ENCODE results near the gene UBAC2.
A peak's percentile ranks its signal among the peaks of the same experiment; 100 is the strongest.

The UBAC2 gene, protein sequence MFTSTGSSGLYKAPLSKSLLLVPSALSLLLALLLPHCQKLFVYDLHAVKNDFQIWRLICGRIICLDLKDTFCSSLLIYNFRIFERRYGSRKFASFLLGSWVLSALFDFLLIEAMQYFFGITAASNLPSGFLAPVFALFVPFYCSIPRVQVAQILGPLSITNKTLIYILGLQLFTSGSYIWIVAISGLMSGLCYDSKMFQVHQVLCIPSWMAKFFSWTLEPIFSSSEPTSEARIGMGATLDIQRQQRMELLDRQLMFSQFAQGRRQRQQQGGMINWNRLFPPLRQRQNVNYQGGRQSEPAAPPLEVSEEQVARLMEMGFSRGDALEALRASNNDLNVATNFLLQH

GRCh38 chr13:99200432-99201167, at the start of gene UBAC2:
Gene UBAC2, plus strand, starts transcription at chr13:99200854. Its CDS starts 55 bp downstream, at chr13:99200909.
- DNase-seq, result peak; percentile 92

- peak; percentile 82 for DNase-seq
Measured at GRCh38 chr13:99151516-99151915, 49.1 kb upstream of the UBAC2 start.

GRCh38 chr13:99153219-99153618, 47.4 kb upstream of the UBAC2 start:
- peak; percentile 44 for DNase-seq

GRCh38 chr13:99154064-99154463, 46.6 kb upstream of the UBAC2 start:
- DNase-seq, result no peak

GRCh38 chr13:99155821-99156220, 44.8 kb upstream of the UBAC2 start:
- no peak for DNase-seq

DNA sequence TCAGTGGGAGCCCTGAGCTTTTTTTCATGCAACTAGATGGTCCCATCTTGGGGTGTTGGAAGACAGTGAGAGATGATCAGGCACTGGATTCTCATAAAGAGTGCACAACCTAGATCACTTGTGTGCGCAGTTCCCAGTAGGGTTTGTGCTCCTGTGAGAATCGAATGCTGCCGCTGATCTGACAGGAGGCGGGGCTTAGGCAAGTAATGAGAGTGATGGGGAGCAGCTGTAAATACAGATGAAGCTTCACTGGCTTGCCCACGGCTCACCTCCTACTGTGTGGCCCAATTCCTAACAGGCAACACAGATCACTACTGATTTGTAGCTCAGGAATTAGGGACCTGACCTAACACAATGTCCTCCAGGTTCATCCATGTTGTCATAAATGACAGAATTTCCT, 43.6 kb upstream of the UBAC2 start:
- no peak for DNase-seq

DNA sequence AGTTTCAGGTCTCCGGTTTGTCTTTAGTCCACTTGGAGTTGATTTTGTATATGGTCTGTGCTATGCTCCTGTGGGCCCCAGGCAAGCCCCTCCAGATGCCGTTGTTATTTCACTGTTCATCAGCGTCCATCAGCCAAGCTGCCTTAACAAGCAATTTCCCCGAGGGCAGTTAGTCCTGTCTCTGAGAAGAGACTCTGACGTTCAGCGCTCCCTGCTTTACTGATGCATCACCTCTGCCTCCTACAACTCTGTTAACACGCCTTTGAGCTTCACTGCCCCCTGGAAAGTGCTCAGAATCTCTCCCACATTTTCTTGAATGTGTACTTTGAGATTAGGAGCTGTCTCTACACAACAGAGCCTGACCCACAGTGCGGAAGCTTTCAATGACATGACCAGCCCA, 41.8 kb upstream of the UBAC2 start:
- no peak for DNase-seq

DNA sequence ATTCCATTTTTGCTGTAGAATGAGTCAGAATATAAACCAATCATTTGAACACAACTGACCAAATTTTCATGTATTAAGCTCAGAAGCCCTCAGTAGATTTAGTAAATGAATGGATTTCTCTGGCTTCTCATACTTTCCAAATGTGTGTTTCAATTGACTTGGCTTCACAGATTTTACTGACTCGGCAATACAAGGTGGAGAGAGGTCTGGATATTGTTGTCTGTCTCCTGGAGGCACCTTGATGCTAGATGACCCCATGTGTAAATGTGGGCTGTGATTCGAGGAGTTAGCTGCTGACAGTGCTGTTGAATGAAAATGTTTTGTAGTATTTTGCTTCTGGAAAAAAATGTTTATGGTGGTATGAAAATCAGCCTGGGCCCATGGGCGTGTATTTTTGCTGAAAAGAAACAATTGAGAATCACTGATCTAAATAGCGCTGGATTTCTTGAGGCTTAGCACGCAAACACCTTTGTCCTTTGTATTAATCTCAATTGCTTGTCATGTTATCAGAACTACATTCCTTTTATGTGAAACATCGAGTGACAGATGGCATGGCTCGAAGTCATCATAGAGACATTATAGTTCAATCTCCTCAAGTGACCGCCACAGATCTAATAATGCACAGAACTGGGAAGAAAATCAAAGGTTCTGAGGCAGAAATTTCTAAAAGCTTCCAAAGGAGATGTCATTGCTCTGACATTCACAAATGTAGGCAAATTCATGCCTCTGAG, 41.2 kb upstream of the UBAC2 start:
- no peak for DNase-seq

- no peak for DNase-seq
Measured at GRCh38 chr13:99160415-99160814, 40.2 kb upstream of the UBAC2 start.

GRCh38 chr13:99161512-99161911, 39.1 kb upstream of the UBAC2 start:
- no peak for DNase-seq

DNA sequence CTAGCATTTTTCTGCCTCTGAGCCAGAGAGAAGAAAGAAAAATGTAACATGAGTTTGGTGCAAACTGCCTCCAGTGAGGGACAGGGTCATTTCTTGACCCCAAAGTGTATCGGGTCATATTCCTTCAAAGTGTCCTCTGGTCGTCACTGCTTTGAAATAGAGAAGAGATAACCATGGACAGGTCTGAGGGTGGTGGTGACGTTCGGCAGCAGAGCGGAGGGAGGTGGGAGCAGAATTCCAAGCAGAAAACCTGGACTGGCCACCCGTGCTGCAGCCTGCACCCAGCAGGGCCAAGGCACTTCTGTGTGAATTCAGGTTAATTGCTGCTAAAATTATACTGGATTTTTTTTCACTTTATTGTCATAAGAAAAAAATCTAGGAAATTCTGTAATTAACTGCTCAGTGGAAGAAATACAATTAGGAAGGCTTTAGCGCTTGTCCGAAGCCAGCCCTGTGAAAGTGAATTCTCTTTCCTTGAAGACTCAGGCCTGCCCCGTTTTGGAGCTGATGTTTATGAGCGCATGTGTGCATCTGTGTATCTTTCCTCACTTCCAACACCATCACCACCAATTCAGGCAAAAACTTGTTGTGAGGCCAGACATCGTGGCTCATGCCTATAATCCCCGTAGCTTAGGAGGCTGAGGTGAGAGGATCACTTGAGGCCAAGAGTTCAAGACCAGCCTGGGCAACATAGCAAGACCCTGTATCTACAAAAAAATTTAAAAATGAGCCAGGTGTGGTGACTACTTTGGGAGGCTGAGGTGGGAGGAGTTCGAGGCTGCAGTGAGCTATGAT, 37.9 kb upstream of the UBAC2 start:
- DNase-seq, result no peak

DNA sequence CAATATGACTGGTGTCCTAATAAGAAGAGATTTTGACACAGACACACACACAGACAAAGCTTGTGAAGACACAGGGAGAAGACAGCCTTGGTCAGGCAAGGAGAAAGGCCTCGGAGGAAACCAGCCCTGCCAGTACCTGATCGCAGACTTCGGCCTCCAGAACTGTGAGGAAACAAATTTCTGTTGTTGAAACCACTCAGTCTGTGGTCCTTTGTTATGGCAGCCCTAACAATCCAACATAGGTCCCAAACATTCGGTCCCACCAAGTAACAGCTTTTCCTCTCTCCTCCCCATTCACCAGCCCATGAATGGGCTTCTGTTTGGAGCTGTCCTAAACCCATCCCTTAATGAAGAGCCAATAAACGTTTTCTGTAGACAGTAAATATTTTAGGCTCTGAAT, 36.4 kb upstream of the UBAC2 start:
- DNase-seq, result no peak

DNA sequence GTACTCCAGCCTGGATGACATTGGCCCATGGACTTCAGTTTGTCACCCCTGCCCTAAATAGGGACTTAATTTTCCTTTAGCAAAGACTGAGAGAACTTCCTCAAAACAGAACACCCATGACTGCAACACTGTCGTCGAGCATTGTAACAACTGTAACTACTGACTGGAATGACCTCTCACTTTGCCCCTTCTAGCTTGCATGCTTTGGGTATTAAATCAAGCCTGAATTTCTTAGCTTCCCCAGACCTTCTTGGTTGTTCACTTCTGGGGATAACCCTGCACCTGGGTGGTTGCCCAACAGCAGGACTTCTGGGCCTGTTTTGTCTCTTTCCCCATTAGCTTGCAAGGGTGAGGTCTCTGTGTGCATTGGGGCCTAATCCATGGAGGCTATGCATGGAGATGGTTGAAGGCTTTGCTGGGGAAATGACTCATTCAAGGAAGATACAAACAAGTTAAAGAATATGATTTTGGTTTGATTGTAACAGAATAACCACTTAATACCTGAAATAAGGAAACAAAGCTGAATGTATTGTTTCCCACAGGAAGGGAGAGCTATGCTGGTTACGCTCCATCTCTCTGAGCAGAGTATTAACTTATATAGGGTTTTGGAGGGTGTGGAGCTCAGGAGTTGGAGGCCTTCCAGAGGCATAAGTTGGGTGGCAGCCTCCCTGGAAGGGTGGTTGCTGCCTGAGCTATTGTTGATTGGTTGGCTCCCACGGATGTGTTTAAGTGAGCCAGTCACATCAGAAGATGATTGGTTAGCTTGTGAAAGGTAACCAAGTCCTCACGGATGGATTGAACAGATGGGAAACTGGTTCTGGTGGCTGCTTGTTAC, 34.7 kb upstream of the UBAC2 start:
- DNase-seq, result no peak

DNA sequence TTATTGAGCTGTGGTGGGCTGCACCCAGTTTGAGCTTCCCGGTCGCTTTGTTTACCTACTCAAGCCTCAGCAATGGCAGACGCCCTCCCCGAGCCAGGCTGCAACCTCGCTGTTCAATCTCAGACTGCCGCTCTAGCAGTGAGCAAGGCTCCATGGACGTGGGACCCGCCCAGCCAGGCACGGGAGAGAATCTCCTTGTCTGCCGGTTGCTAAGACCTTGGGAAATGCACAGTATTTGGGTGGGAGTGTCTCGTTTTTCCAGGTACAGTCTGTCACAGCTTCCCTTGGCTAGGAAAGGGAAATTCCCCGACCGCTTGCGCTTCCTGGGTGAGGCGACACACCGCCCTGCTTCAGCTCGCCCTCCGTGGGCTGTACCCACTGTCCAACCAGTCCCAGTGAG, 27.7 kb upstream of the UBAC2 start:
- DNase-seq, result no peak

DNA sequence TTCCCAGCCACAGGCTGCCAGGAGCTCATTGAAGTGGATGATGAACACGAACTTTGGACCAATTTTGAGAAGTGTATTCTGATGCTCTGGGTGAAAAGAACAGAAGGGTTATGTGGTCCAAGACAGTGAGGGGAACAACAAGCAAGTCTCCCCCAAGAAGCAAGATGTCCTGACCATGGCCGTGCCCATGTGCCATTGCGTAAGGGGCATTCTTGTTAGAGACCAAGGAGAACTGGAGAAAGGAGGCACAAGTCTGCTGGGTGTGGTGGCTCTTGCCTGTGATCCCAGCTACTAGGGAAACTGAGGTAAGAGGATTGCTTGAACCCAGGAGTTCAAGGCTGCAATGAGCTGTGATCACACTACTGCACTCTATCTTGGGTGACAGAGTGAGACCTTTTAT, 27.0 kb upstream of the UBAC2 start:
- DNase-seq, result no peak

DNA sequence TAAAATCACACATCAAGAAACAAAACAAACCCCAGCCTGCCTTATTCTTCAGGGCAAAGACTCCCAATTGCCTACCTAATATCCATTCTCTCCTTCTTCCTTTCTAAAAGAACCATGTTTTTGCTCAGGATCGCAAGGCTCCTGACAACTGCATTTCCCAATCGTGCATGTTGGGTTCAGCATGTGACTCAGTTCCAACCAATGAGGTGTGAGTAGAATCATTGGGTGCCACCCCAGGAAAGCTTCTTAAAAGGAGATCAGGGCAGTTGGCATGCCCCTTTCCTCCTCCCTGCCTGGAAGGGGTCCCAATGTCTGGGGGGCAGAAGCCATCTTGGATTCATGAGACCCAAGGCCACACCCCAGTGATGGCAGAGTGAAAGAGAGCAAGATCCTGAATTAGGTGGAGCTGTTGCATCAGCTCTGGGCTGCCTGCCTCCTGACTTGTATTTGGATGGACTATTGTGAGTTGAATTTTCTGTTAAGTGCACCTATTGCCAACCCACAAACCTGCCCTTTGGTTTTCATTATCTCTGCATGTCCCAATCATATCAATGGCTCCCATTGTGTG, 26.0 kb upstream of the UBAC2 start:
- DNase-seq, result no peak

DNA sequence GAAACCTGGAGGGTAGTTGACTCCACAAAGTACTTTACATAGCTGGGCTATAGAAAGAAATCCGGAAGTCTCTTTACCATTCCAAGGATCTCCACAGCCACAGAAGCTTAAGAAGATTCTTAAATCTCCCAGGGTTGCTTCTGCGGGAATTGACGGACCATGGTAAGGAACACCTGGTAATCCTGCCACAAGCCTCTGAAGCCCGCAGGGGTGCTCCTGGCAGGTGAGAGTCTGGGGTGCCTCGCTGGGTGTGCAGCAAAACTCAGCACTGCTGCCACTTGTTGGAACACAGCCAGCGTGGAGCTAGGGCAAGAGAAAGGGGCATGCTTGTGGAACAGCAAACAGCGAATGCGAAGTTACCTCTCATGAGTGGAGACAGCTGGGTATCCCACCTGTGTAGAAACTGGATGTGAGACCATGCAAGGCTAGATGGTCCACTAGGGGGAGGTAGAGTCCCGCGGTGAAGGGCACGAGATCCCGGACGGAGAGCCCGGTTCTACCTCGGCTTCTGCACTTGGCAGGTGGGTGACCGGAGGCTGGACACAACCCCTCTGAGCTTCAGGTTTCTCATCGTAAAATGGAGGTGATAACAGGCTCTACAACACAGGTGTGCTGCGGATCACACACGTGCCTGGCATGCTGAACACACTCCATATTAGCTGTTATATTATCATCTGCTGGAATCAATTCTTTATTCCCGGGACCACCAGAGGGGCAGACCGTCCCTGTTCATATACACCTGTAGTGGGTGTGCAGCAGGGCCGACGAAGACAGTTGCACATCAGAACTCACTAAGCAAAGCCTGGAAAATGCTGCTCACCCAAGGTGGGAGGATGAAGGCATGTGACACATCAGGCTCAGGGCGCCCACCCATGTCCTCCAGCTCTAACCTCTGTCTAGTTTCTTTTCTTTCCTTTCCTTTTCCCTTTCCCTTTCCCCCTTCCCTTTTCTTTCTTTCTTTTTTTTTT, 24.1 kb upstream of the UBAC2 start:
- peak; percentile 52 for DNase-seq

DNA sequence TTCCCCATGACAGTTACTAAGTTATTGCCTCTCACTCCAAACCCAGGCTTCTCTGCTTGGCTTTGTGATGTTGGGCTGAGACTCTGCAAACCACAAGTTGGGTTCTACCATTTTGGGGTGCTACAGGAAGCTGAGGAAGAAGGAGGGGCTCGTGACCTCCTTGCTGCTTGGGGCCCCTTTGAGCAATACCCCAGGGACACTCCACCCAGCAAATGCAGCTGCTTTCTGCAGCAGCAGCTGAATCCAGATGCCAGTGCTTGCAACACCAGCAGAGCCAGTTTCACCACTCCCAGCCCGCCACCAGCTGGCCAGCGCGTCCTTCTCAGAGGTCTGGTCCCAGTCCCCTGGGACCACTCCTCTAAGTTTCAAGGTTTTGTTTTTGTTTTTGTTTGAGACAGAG, 22.0 kb upstream of the UBAC2 start:
- DNase-seq, result no peak

GRCh38 chr13:99179460-99179859, 21.2 kb upstream of the UBAC2 start:
- no peak for DNase-seq

DNA sequence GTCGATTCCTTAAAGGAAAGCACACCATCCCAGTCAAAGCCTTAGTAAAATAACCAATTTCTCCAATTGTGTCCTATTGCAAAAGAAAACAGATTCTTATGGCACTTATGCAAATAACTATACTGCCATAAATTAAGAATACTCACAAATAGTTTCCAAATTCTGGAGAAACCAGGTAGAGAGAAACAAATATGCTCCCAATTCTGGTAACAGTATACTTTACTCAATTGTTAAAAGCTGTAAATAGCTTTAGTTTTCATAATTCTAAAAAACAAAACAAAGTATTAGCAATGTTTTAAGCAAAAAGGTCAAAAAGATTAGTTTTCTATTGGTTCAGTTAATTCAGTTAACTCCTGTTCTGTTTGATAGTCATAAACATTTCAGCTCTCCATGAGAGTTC, 18.2 kb upstream of the UBAC2 start:
- DNase-seq, result no peak
